Measurements from ENCODE around the gene SERPINB7. TPM values are rescaled to one million over a fixed set of nuclear protein-coding genes. Genes with fewer than 3 reads are reported as not detected.

Gene SERPINB7
- total RNA-seq, 4 donors from 2014 or later: not detected

DNA sequence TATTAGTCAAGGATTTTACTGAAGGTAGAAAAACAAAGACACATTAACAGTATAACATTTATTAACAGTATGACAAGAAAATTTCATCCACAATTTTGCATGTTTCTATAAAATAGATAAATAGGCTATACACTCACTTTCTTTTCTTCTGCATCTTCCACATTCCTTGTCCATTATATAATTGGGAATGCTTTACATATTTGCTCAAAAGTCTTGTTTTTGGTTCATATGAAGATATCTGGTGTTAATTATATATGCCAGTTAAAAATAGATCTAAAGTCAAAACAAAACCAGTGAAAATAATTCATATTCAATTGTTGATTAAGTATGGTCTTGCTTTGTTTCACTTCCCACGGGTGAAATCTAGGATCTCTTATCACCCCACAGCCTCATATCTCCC, 53.4 kb downstream of the SERPINB7 start:
- Histone ChIP-seq H3K27me3 (no peaks in the 10 kb centered on the region), H3K27ac (no peak overlapping the region), H3K9me3 (no peaks in the 10 kb centered on the region), H3K36me3 (no peaks in the 10 kb centered on the region), H3K4me1 (no peaks in the 10 kb centered on the region), H3K4me3 (no peak overlapping the region)
- intact Hi-C loops (cut with DNase I; ENCODE audit: low total_unique reads): no loop called here
- TF ChIP-seq, protein P1, sequence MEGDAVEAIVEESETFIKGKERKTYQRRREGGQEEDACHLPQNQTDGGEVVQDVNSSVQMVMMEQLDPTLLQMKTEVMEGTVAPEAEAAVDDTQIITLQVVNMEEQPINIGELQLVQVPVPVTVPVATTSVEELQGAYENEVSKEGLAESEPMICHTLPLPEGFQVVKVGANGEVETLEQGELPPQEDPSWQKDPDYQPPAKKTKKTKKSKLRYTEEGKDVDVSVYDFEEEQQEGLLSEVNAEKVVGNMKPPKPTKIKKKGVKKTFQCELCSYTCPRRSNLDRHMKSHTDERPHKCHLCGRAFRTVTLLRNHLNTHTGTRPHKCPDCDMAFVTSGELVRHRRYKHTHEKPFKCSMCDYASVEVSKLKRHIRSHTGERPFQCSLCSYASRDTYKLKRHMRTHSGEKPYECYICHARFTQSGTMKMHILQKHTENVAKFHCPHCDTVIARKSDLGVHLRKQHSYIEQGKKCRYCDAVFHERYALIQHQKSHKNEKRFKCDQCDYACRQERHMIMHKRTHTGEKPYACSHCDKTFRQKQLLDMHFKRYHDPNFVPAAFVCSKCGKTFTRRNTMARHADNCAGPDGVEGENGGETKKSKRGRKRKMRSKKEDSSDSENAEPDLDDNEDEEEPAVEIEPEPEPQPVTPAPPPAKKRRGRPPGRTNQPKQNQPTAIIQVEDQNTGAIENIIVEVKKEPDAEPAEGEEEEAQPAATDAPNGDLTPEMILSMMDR (IDR thresholded peaks at IDR 0.05): no peak
- TF ChIP-seq POLR2A (IDR thresholded peaks at IDR 0.05): no peak
- no peak for DNase-seq

DNA sequence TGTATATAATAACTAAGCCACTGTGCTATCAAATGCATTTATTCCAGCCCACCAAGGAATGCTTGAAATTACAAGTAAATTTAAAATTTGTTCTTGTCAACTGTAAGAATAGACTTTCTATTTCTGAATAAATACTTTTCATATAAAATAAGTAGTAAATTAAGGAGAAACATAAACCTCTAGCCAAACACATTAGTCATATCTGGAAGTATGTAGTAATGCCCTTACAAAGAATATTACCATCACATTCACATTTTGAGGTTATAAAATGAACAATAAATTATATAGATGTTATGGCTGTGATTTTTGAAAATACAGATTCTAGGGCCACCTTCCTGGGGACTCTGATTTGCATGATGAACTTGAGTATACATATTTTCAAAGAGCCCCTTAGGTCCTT, 54.7 kb downstream of the SERPINB7 start:
- Histone ChIP-seq H3K9me3 (no peaks in the 10 kb centered on the region), H3K27me3 (no peaks in the 10 kb centered on the region), H3K27ac (no peak overlapping the region), H3K4me1 (no peaks in the 10 kb centered on the region), H3K36me3 (no peaks in the 10 kb centered on the region), H3K4me3 (no peak overlapping the region)
- DNase-seq: no peak
- TF ChIP-seq POLR2A (IDR thresholded peaks at IDR 0.05): no peak
- TF ChIP-seq, protein P1 (IDR thresholded peaks at IDR 0.05): no peak
- intact Hi-C loops (cut with DNase I; ENCODE audit: low total_unique reads): no loop called here

- H3K36me3 ChIP-seq: no peaks in the 10 kb centered on the region
- no peak for DNase-seq
- H3K27me3 ChIP-seq: no peaks in the 10 kb centered on the region
Observed at GRCh38 chr18:63831080-63831788, 56.0 kb downstream of the SERPINB7 start.

DNA sequence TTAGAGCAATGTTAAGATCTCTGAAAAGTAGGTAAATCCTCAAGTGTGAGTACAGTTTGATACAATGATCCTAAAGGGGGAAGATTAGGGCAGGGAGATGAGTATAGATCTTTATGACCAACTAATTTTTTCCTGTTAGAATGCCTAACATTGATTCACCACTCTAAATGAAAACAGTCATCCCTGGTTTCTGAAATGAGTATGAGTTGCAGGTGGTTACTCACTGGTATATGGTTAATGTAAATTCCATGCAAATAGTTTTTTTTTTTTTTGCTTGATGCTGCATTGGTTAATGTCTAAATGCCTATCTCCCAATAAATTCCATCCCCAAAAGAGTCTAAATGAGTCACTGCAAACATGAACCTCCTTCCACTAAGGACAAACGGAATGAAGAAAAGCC, 57.3 kb downstream of the SERPINB7 start:
- Histone ChIP-seq H3K27ac (no peak overlapping the region), H3K36me3 (no peaks in the 10 kb centered on the region), H3K4me1 (no peaks in the 10 kb centered on the region), H3K4me3 (no peak overlapping the region), H3K9me3 (no peaks in the 10 kb centered on the region), H3K27me3 (no peaks in the 10 kb centered on the region)
- TF ChIP-seq POLR2A (IDR thresholded peaks at IDR 0.05): no peak
- TF ChIP-seq, protein P1 (IDR thresholded peaks at IDR 0.05): no peak
- intact Hi-C loops (cut with DNase I; ENCODE audit: low total_unique reads): no loop called here
- no peak for DNase-seq

More at GRCh38 chr18:63831080-63831788, 56.0 kb downstream of the SERPINB7 start:
- intact Hi-C loops (cut with DNase I; ENCODE audit: low total_unique reads): no loop called here
- TF ChIP-seq POLR2A (IDR thresholded peaks at IDR 0.05): no peak
- TF ChIP-seq, protein P1 (IDR thresholded peaks at IDR 0.05): no peak
- Histone ChIP-seq H3K4me1 (no peaks in the 10 kb centered on the region), H3K27ac (no peak overlapping the region), H3K9me3 (no peaks in the 10 kb centered on the region), H3K4me3 (no peak overlapping the region)

DNA sequence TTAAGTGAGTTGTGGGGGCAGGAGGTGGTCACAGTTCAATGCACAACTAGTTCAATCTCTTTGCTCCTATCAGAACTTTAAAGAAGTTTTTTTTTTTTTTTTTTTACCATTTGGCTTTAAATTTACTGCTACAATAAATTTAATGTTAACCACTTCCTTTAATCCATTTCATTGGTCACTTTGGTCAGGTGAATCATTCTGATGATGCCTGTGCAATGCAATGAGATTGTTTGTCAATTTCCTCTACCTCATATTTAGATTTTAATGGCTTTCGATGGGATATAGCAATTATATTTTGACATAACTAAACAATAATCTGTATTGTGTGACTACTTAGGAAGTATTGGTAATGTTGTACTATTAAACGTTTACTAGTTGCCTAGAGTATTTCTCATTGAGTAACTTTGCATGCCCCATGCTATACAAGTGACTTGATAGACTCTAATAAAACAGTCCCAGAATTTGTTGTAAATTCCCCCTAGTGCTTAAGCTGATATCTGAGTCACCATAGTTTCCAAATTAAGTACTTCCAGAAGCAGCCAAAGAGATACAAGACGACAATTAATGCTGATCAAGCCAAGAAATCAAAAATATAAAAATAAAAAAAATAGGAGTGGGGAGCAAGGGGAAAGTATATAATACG, 59.4 kb downstream of the SERPINB7 start:
- no peak overlapping the region for H3K27ac ChIP-seq
- DNase-seq: no peak
- no peaks in the 10 kb centered on the region for H3K4me1 ChIP-seq
- H3K4me3 ChIP-seq: no peak overlapping the region
- H3K36me3 ChIP-seq: no peaks in the 10 kb centered on the region
- intact Hi-C loops (cut with DNase I; ENCODE audit: low total_unique reads): no loop called here
- H3K27me3 ChIP-seq: no peaks in the 10 kb centered on the region
- TF ChIP-seq POLR2A (IDR thresholded peaks at IDR 0.05): no peak
- TF ChIP-seq, protein P1 (IDR thresholded peaks at IDR 0.05): no peak
- no peaks in the 10 kb centered on the region for H3K9me3 ChIP-seq
